Fibroblast of the aortic adventitia (primary cell): Measurements from ENCODE around the gene ADM2. TPM values are rescaled to one million over a fixed set of nuclear protein-coding genes. Genes with fewer than 3 reads are reported as not detected.

Source experiments
- DNase-seq: peaks from one replicate; pipeline ENCODE4 v3.0.0-alpha.2; 2010; ENCODE audit warnings: low read depth
- H3K4me3 ChIP-seq: 2 replicates; pipeline ENCODE4 v1.5.1; 2011; ENCODE audit warnings: low read depth, mild to moderate bottlenecking, control low read depth, low read length, moderate library complexity
- CTCF ChIP-seq: IDR thresholded peaks from 2 replicates; pipeline ENCODE4 v1.5.1; 2011; ENCODE audit warnings: mild to moderate bottlenecking, low read length, control low read depth, inconsistent platforms; ENCODE audit not compliant: insufficient read depth
- total RNA-seq: library from RNA; depleted of rRNA; stranded (reverse); fragments of >200 nt; gene quantifications from 2 replicates; pipeline ENCODE4 v1.2.3, GENCODE V29; 2012; ENCODE audit warnings: low replicate concordance

The ADM2 gene
- total RNA-seq, 1 donor = 8.0 TPM

- no peak for DNase-seq
- no peak for TF ChIP-seq CTCF
- no peak overlapping the region for H3K4me3 ChIP-seq
Observed at GRCh38 chr22:50456466-50457234, 24.7 kb upstream of the ADM2 start.

GRCh38 chr22:50459016-50459415 is 22.3 kb upstream of the ADM2 start:
- DNase-seq = no peak
- TF ChIP-seq CTCF = no peak
- H3K4me3 ChIP-seq = no peak overlapping the region

GRCh38 chr22:50459496-50460140 is 21.7 kb upstream of the ADM2 start:
- no peak overlapping the region for H3K4me3 ChIP-seq
- DNase-seq = no peak
- TF ChIP-seq CTCF = no peak

- DNase-seq = no peak
- no peak for TF ChIP-seq CTCF
- H3K4me3 ChIP-seq = no peak overlapping the region
Observed at GRCh38 chr22:50460938-50461337, 20.4 kb upstream of the ADM2 start.

GRCh38 chr22:50461536-50461935 is 19.8 kb upstream of the ADM2 start:
- TF ChIP-seq CTCF = no peak
- no peak for DNase-seq
- H3K4me3 ChIP-seq = no peak overlapping the region

GRCh38 chr22:50461979-50462540 is 19.3 kb upstream of the ADM2 start:
- DNase-seq = no peak
- TF ChIP-seq CTCF = no peak
- H3K4me3 ChIP-seq = no peak overlapping the region
